ENCODE results near the gene NHEJ1. TPM values are rescaled to one million over a fixed set of nuclear protein-coding genes. Genes with fewer than 3 reads are reported as not detected.

The NHEJ1 gene
- total and polyA plus RNA-seq, 4 donors: 6.8 to 9.8 (median 8.5) TPM

- ATAC-seq (ENCODE audit: low FRiP score): no peak
Measured at GRCh38 chr2:219159771-219160185, 837 bp downstream of the NHEJ1 start.

DNA sequence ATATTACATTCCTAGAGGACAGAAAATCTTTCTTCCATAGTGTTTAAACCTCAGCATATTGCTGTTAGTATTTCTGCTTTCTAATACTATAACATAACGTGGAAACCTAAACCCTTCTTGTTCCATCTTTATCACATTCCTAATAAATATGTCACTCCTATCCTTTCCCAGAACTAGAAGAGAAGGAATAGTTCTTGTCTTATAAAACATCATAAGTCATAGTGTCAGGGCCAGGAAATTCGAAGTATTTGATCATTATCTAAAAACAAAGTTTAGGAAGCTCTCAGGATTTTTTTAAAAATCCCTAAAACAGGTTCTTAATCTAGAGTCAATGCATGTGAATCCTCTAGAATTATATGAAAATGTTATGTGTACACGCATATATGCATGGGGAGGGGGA, 2.0 kb downstream of the NHEJ1 start:
- Histone ChIP-seq H3K27ac (ENCODE audit: low read depth in 1 of 2, low read length in 2 of 2) (no peak overlapping the region), H3K4me3 (ENCODE audit: low read length in 2 of 2) (no peak overlapping the region), H3K36me3 (ENCODE audit: control insufficient read depth in 1 of 2, insufficient read depth in 2 of 2, low read length in 1 of 2) (peaks cover 0 to 5% of the 10 kb centered on the region in 2 donors), H3K9me3 (ENCODE audit: control insufficient read depth, low read length) (no peaks in the 10 kb centered on the region), H3K4me1 (ENCODE audit: control insufficient read depth in 1 of 2, insufficient read depth in 2 of 2, low read length in 2 of 2) (no peaks in the 10 kb centered on the region), H3K27me3 (ENCODE audit: control insufficient read depth in 1 of 2, insufficient read depth in 2 of 2, low read length in 1 of 2) (no peaks in the 10 kb centered on the region)
- intact Hi-C loops (cut with DNase I): loop anchor here (10.0 kb wide), 2 partner anchors 134 to 164 kb away; partner anchors contain the start of gene CRYBA2 (in 1 of the 2)
- no peak for DNase-seq
- WGBS, 2 donors: 85 to 86% methylated on average over 3 of the region's 3 CpGs
- no peak for ATAC-seq (ENCODE audit: low FRiP score)

More at GRCh38 chr2:219159771-219160185, 837 bp downstream of the NHEJ1 start:
- WGBS, 2 donors: 2 to 3% methylated on average over 18 of the region's 18 CpGs
- peaks cover 0 to 5% of the 10 kb centered on the region in 2 donors for H3K36me3 ChIP-seq (ENCODE audit: control insufficient read depth in 1 of 2, insufficient read depth in 2 of 2, low read length in 1 of 2)
- DNase-seq: no peak
- intact Hi-C loops (cut with DNase I): loop anchor here (1.0 to 10.0 kb wide), 5 partner anchors 59 to 375 kb away; partner anchors contain the start of genes ABCB6 (in 1 of the 2) and CRYBA2 (in 1 of the 2)
- no peak overlapping the region for H3K4me3 ChIP-seq (ENCODE audit: low read length in 2 of 2)
- no peaks in the 10 kb centered on the region for H3K9me3 ChIP-seq (ENCODE audit: control insufficient read depth, low read length)
- H3K4me1 ChIP-seq (ENCODE audit: control insufficient read depth in 1 of 2, insufficient read depth in 2 of 2, low read length in 2 of 2): no peaks in the 10 kb centered on the region
- H3K27me3 ChIP-seq (ENCODE audit: control insufficient read depth in 1 of 2, insufficient read depth in 2 of 2, low read length in 1 of 2): no peaks in the 10 kb centered on the region
- peak overlapping the region in 1 of 2 donors; percentile 19 for H3K27ac ChIP-seq (ENCODE audit: low read depth in 1 of 2, low read length in 2 of 2)

- Histone ChIP-seq H3K27me3 (ENCODE audit: control insufficient read depth in 1 of 2, insufficient read depth in 2 of 2, low read length in 1 of 2) (no peaks in the 10 kb centered on the region), H3K4me1 (ENCODE audit: control insufficient read depth in 1 of 2, insufficient read depth in 2 of 2, low read length in 2 of 2) (no peaks in the 10 kb centered on the region), H3K27ac (ENCODE audit: low read depth in 1 of 2, low read length in 2 of 2) (no peak overlapping the region), H3K9me3 (ENCODE audit: control insufficient read depth, low read length) (no peaks in the 10 kb centered on the region), H3K36me3 (ENCODE audit: control insufficient read depth in 1 of 2, insufficient read depth in 2 of 2, low read length in 1 of 2) (peaks cover 0 to 5% of the 10 kb centered on the region in 2 donors), H3K4me3 (ENCODE audit: low read length in 2 of 2) (no peak overlapping the region)
- intact Hi-C loops (cut with DNase I): loop anchor here (10.0 kb wide), 2 partner anchors 133 to 163 kb away; partner anchors contain the start of gene CRYBA2 (in 1 of the 2)
- WGBS, 2 donors: 93 to 96% methylated on average over 4 of the region's 4 CpGs
- no peak for DNase-seq
- no peak for ATAC-seq (ENCODE audit: low FRiP score)
Measured at GRCh38 chr2:219158025-219158424, 2.6 kb downstream of the NHEJ1 start.

- H3K36me3 ChIP-seq (ENCODE audit: control insufficient read depth in 1 of 2, insufficient read depth in 2 of 2, low read length in 1 of 2): peaks cover 0 to 5% of the 10 kb centered on the region in 2 donors
- no peaks in the 10 kb centered on the region for H3K27me3 ChIP-seq (ENCODE audit: control insufficient read depth in 1 of 2, insufficient read depth in 2 of 2, low read length in 1 of 2)
- H3K4me3 ChIP-seq (ENCODE audit: low read length in 2 of 2): no peak overlapping the region
- H3K27ac ChIP-seq (ENCODE audit: low read depth in 1 of 2, low read length in 2 of 2): no peak overlapping the region
- intact Hi-C loops (cut with DNase I): loop anchor here (10.0 kb wide), 2 partner anchors 133 to 163 kb away; partner anchors contain the start of gene CRYBA2 (in 1 of the 2)
- H3K9me3 ChIP-seq (ENCODE audit: control insufficient read depth, low read length): no peaks in the 10 kb centered on the region
- no peaks in the 10 kb centered on the region for H3K4me1 ChIP-seq (ENCODE audit: control insufficient read depth in 1 of 2, insufficient read depth in 2 of 2, low read length in 2 of 2)
- 95 to 96% methylated on average over 8 of the region's 8 CpGs for WGBS, 2 donors
- no peak for DNase-seq
- ATAC-seq (ENCODE audit: low FRiP score): no peak
Measured at GRCh38 chr2:219157396-219157795, 3.2 kb downstream of the NHEJ1 start.

DNA sequence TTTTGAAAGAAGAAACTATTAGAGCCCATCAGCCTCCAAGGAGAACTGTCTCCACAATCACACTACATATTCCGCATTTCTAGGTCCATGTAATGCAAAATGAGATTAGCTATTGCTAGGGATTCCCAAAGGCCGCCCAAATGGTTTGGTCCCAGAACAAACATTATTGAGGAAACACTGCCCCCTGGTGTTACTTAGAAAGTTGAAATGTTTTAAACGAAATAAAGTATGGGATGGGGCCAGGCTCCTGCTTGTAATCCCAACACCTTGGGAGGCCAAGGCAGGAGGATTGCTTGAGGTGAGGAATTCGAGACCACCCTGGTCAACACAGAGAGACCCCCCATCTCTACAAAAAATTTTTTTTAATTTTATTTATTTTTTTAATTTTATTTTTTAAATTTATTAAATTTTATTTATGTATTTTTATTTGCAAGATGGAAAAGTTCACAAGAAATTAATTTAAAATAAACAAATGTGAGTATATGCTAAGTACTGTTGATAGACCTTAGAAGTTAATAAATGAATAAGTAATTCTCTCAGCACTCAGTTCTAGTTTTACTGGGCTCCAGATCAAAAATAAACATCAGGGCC, 5.5 kb downstream of the NHEJ1 start:
- WGBS, 2 donors: 3 to 5% methylated on average over 4 of the region's 4 CpGs
- H3K36me3 ChIP-seq (ENCODE audit: control insufficient read depth in 1 of 2, insufficient read depth in 2 of 2, low read length in 1 of 2): peaks cover 0 to 5% of the 10 kb centered on the region in 2 donors
- intact Hi-C loops (cut with DNase I): loop anchor here (1.0 to 10.0 kb wide), 4 partner anchors 96 to 160 kb away; partner anchors contain the start of gene CRYBA2 (in 1 of the 2)

GRCh38 chr2:219149667-219150066, 10.9 kb downstream of the NHEJ1 start:
- H3K9me3 ChIP-seq (ENCODE audit: control insufficient read depth, low read length): no peaks in the 10 kb centered on the region
- no peak overlapping the region for H3K4me3 ChIP-seq (ENCODE audit: low read length in 2 of 2)
- H3K27me3 ChIP-seq (ENCODE audit: control insufficient read depth in 1 of 2, insufficient read depth in 2 of 2, low read length in 1 of 2): no peaks in the 10 kb centered on the region
- ATAC-seq (ENCODE audit: low FRiP score) (no peak), DNase-seq (no peak)
- WGBS, 2 donors: 7 to 10% methylated on average over 1 of the region's 1 CpG
- peaks cover 0 to 3% of the 10 kb centered on the region in 2 donors for H3K36me3 ChIP-seq (ENCODE audit: control insufficient read depth in 1 of 2, insufficient read depth in 2 of 2, low read length in 1 of 2)
- no peaks in the 10 kb centered on the region for H3K4me1 ChIP-seq (ENCODE audit: control insufficient read depth in 1 of 2, insufficient read depth in 2 of 2, low read length in 2 of 2)
- no peak overlapping the region for H3K27ac ChIP-seq (ENCODE audit: low read depth in 1 of 2, low read length in 2 of 2)
- intact Hi-C loops (cut with DNase I): loop anchor here (10.0 kb wide), 2 partner anchors 125 to 155 kb away; partner anchors contain the start of gene CRYBA2 (in 1 of the 2)

More for the DNA sequence above, 5.5 kb downstream of the NHEJ1 start:
- Histone ChIP-seq H3K4me3 (ENCODE audit: low read length in 2 of 2) (no peak overlapping the region), H3K9me3 (ENCODE audit: control insufficient read depth, low read length) (no peaks in the 10 kb centered on the region), H3K4me1 (ENCODE audit: control insufficient read depth in 1 of 2, insufficient read depth in 2 of 2, low read length in 2 of 2) (no peaks in the 10 kb centered on the region), H3K27ac (ENCODE audit: low read depth in 1 of 2, low read length in 2 of 2) (no peak overlapping the region), H3K27me3 (ENCODE audit: control insufficient read depth in 1 of 2, insufficient read depth in 2 of 2, low read length in 1 of 2) (no peaks in the 10 kb centered on the region)
- no peak for DNase-seq
- peak; percentile 66 for ATAC-seq (ENCODE audit: low FRiP score)

DNA sequence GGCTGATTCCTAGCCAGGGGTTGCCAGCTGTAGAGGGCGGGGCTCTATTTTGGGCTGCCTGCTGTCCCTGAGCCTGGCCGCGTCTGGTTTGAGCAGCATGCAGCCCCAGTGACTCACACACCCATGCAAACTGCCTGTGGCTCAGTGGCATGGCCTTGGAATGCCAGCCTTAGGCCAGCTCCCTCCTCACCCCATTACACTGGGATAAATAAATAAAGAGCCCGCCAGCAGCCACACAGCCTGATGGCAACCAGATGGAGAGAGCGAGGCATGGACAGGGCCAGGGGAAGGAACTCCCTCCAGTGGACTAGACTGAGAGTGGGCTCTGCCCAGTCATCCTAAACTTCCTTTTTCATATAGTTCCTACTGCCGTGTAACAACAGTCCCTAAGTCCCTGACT, 18.3 kb downstream of the NHEJ1 start:
- Histone ChIP-seq H3K27me3 (ENCODE audit: control insufficient read depth in 1 of 2, insufficient read depth in 2 of 2, low read length in 1 of 2) (no peaks in the 10 kb centered on the region), H3K9me3 (ENCODE audit: control insufficient read depth, low read length) (no peaks in the 10 kb centered on the region), H3K27ac (ENCODE audit: low read depth in 1 of 2, low read length in 2 of 2) (no peak overlapping the region), H3K4me1 (ENCODE audit: control insufficient read depth in 1 of 2, insufficient read depth in 2 of 2, low read length in 2 of 2) (no peaks in the 10 kb centered on the region), H3K36me3 (ENCODE audit: control insufficient read depth in 1 of 2, insufficient read depth in 2 of 2, low read length in 1 of 2) (peaks cover 2 to 7% of the 10 kb centered on the region in 2 donors), H3K4me3 (ENCODE audit: low read length in 2 of 2) (no peak overlapping the region)
- 20 to 28% methylated on average over 6 of the region's 6 CpGs for WGBS, 2 donors
- ATAC-seq (ENCODE audit: low FRiP score) (peak; percentile 75), DNase-seq (peak; percentile 82 to 83)
- intact Hi-C loops (cut with DNase I): no loop called here

GRCh38 chr2:219140722-219141121, 19.9 kb downstream of the NHEJ1 start:
- ATAC-seq (ENCODE audit: low FRiP score) (no peak), DNase-seq (no peak)
- Histone ChIP-seq H3K27me3 (ENCODE audit: control insufficient read depth in 1 of 2, insufficient read depth in 2 of 2, low read length in 1 of 2) (no peaks in the 10 kb centered on the region), H3K27ac (ENCODE audit: low read depth in 1 of 2, low read length in 2 of 2) (no peak overlapping the region), H3K4me1 (ENCODE audit: control insufficient read depth in 1 of 2, insufficient read depth in 2 of 2, low read length in 2 of 2) (no peaks in the 10 kb centered on the region), H3K36me3 (ENCODE audit: control insufficient read depth in 1 of 2, insufficient read depth in 2 of 2, low read length in 1 of 2) (peaks cover 0 to 7% of the 10 kb centered on the region in 2 donors), H3K9me3 (ENCODE audit: control insufficient read depth, low read length) (no peaks in the 10 kb centered on the region), H3K4me3 (ENCODE audit: low read length in 2 of 2) (no peak overlapping the region)
- WGBS, 2 donors: 95 to 98% methylated on average over 3 of the region's 3 CpGs
- intact Hi-C loops (cut with DNase I): no loop called here

- H3K9me3 ChIP-seq (ENCODE audit: control insufficient read depth, low read length): no peaks in the 10 kb centered on the region
- no peaks in the 10 kb centered on the region for H3K4me1 ChIP-seq (ENCODE audit: control insufficient read depth in 1 of 2, insufficient read depth in 2 of 2, low read length in 2 of 2)
- intact Hi-C loops (cut with DNase I): no loop called here
- no peaks in the 10 kb centered on the region for H3K27me3 ChIP-seq (ENCODE audit: control insufficient read depth in 1 of 2, insufficient read depth in 2 of 2, low read length in 1 of 2)
- no peaks in the 10 kb centered on the region for H3K36me3 ChIP-seq (ENCODE audit: control insufficient read depth in 1 of 2, insufficient read depth in 2 of 2, low read length in 1 of 2)
- DNase-seq (no peak), ATAC-seq (ENCODE audit: low FRiP score) (no peak)
- no peak overlapping the region for H3K27ac ChIP-seq (ENCODE audit: low read depth in 1 of 2, low read length in 2 of 2)
- no peak overlapping the region for H3K4me3 ChIP-seq (ENCODE audit: low read length in 2 of 2)
- WGBS, 2 donors: 92 to 94% methylated on average over 4 of the region's 4 CpGs
Measured at GRCh38 chr2:219133976-219134375, 26.6 kb downstream of the NHEJ1 start.

Data from aorta (tissue), 5 donors.